Posterior cingulate gyrus (tissue), 11 donors: ENCODE data around the gene PDHB.
A peak's percentile ranks its signal among the peaks of the same experiment; 100 is the strongest.
"Not testable (repeated sequence)": the region's sequence is repeated elsewhere in the genome, so short reads cannot be mapped to it uniquely, and the experiment has no call there.

Experiments
- DNase-seq, 10 donors: peaks; one replicate each; pipeline versions ENCODE4 v3.0.0 to v3.0.0-alpha.2; 2020 to 2021; ENCODE audit warnings: mixed read lengths in 3 of 10
- intact Hi-C: fragments of 100-400 bp; cut with DNase I; formaldehyde crosslinking; loops from one replicate; pipeline ENCODE4 v1.15.1; 2023

The PDHB gene

DNA sequence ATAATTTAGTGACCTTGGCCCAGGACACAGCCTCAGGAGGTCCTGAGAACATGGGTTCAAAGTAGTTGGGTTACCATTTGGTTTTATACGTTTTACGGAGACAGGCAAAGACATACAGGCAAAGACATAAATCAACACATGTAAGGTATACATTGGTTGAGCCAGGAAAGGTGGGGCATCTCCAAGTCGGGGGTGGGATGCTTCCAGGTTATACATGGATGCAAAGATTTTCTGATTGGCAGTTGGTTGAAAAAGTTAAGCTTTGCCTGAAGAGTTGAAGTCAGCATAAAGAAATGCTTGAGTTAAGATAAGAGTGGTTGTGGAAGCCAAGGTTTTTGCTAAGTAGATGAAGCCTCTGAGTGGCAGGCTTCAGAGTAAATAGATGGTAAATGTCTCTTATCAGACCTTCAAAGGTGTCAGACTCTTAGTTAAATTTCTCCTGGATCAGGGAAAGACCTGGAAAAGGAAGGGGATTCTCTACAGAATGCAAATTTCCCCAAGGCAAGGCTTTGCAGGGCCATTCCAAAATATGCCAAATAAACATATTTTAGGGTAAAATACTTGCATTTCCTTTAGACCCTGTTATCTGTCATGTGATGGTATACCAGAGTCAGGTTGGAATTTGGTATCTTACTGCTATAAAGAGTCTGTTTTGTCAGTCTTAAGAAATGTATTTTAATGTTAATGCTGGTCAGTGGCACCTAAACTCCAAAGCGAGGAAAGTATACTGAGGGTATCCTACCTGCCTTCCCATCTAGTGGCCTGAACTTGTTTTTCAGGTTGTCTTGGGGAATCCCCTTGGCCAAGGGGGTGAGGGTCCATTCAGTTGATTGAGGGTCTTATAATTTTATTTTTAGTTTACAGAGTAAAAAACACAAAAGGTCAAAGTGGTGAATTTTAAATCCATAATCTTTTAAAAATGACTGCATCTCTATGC lies 8.2 kb upstream of the PDHB start:
- intact Hi-C loops: no loop called here
- no peak for DNase-seq

DNA sequence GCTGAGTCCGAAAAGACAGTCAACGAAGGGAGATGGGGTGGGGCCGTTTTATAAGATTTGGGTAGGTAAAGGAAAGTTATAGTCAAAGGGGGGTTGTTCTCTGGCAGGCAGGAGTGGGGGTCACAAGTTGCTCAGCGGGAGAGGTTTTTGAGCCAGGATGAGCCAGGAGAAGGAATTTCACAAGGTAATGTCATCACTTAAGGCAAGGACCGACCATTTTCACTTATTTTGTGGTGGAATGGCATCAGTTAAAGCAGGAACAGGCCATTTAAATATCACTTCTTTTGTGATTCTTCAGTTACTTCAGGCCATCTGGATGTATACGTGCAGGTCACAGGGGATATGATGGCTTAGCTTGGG lies 7.3 kb upstream of the PDHB start:
- intact Hi-C loops, DNase-seq: not testable (repeated sequence)

DNA sequence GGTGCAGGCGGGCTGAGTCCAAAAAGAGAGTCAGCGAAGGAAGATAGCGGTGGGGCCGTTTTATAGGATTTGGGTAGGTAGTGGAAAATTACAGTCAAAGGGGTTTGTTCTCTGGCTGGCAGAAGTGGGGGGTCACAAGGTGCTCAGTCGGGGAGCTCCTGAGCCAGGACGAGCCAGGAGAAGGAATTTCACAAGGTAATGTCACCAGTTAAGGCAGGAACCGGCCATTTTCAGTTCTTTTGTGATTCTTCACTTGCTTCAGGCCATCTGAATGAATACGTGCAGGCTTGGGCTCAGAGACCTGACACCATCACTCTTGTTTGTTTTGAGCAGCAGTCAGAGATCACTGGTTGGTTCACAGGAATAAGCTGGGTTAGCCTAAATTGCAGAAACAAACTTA lies 3.6 kb upstream of the PDHB start:
- DNase-seq, intact Hi-C loops: not testable (repeated sequence)

DNA sequence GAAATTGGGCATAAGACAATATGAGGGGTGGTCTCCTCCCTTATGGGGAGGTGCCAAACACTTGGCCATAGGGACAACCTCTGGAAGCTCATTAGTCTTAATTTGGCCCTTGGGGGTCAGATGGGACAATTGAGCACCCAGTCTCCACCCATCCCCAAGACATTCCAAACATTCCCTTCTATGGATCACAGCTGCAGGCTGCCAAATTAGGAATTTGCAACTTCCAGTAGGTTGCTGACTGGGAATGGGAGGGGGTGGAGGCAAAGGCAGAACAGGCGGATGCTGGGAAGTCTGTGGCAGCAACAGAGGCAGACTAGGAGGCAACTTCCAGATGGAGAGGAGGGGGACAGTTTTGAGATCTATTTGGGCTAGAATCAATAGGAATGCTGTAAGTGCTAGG lies 1.4 kb upstream of the PDHB start:
- intact Hi-C loops: loop anchor here (2.0 kb wide), 1 partner anchor 56 kb away; no protein-coding TSS in a partner anchor
- DNase-seq: no peak

DNA sequence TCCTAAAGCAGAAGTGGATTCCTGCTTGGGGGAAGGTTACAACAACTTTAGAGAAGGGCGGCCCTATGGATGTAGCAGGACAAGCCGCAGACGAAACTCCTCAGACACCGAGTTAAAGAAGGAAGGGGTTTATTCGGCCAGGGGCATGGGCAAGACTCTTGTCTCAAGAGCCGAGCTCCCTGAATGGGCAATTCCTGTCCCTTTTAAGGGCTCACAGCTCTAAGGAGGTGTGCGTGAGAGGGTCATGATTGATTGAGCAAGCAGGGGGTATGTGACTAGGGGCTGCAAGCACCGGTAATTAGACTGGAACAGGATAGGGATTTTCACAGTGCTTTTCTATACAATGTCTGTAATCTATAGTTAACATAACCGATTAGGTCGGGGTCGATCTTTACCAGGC lies 879 bp upstream of the PDHB start:
- intact Hi-C loops: loop anchor here (2.0 kb wide), 1 partner anchor 56 kb away; no protein-coding TSS in a partner anchor

DNA sequence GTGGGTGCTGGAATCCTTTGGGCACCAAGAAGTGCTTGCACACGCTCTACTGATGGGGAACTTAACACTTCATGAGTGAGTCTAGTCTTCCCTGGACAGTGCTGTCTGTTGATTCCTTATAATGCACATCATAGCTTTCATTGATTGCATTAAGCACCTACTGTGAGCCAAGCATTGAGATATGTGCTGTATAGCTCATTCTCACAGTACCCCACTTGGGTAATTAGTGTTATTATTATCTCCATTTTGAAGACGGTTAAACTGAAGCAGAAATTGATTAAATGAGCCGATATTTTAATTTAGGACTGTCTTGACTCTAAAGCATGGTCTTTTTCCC lies 504 bp upstream of the PDHB start:
- intact Hi-C loops: loop anchor here (2.0 kb wide), 1 partner anchor 57 kb away; no protein-coding TSS in a partner anchor
- no peak for DNase-seq

More for the DNA sequence above, 879 bp upstream of the PDHB start:
- no peak for DNase-seq

DNA sequence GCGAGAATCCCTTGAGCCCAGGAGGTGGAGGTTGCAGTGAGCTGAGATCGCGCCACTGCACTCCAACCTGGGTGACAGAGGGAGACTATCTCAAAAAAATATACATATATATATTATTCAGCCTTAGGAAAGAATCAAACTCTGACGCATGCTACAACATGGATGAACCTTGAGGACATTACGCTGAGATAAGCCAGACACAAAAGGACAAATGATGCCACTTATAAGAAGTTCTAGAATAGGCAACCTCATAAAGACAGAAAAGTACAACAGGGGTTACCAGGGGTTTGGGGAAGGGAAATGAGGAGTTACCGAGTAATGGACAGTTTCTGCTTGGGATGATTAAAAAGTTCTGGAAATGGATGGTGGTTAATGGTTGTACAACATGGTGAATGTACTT lies 727 bp downstream of the PDHB start:
- no peak for DNase-seq
- intact Hi-C loops: no loop called here

DNA sequence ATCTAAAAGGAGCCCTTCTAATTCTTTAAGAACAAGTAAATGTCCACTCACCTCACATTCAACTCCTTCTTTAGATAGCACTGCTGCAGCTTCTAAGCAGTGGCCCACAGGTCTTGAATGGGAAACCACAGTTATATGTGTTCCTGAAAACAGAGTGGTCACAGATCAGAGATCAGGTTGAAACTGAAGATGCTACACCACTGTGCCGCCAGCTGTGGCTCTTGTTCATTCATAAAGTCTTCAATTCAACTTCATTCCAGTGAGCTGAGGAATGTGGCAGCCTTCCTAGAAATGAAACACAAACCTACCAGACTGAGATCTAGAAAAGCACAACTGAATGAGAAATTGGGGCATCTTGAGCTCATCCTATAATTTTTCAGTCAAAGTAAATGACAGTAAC lies 4.0 kb downstream of the PDHB start:
- no peak for DNase-seq

DNA sequence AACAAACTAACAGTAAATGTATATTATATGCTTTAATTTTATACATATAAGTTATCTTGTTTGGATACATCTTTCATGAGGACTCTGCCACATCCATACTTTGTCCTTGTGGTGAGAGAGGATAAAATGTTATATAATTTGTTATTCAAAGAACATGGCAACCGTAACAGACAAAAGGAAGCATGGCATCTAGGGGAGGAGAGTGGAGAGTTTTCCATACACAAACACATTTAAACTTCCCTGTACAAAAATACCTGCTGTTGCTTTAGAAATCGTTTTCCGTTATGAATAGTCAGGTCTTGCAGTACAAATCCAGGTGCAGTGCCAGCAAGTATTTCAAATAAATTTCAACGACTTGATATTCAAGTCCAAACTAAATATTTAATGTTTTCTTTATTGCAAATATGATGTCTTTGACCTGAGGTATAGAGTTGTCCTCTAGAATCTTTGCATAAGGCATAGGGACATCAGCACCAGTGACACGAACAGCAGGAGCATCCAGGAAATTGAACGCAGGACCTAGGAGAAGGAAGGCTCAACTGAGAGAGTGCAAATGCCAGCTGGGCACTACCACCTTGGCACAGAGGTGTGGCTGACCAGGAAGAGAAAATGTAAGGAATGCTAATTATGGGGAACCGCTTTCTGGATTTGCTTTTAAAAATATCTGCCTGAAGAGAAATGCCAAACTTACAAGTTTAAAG lies 5.8 kb downstream of the PDHB start:
- DNase-seq: no peak
- intact Hi-C loops: no loop called here

More for the DNA sequence above, 4.0 kb downstream of the PDHB start:
- intact Hi-C loops: no loop called here

DNA sequence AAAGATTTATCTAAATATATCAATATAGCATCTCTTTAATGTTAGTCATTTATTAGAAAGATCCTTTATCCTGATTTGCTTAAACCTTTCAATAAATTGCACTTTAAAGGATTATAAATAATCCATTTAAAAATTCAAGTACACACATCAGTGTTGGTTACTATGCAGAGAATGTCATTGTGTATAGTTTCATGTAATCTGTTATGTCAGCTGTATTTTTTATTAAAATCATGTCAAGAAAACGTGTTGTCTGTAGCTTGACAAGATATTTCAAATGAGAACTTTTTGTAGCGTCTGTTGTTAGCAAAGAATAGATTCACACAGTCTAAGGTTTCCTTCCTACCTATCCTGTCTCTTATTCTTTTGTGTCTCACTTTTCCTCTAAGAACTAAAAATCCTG lies 7.8 kb downstream of the PDHB start:
- intact Hi-C loops: no loop called here
- no peak for DNase-seq

DNA sequence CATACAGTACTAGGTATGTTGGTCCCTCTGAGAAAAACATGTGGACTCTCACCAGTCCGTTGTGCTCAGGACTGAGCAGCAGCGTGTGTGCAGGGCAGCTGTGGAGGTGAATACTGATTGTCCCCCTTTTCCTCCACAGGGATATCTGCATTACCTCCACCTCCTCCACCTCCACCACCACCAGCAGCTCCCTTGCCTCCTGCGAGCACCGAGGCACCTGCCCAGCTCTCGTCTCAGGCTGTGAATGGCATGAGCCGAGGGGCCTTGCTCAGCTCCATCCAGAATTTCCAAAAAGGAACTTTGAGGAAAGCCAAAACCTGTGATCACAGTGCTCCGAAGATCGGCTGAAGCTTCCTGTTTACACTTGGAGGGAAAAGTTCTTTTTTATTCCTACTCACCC lies 9.0 kb downstream of the PDHB start:
- no peak for DNase-seq
- intact Hi-C loops: no loop called here

DNA sequence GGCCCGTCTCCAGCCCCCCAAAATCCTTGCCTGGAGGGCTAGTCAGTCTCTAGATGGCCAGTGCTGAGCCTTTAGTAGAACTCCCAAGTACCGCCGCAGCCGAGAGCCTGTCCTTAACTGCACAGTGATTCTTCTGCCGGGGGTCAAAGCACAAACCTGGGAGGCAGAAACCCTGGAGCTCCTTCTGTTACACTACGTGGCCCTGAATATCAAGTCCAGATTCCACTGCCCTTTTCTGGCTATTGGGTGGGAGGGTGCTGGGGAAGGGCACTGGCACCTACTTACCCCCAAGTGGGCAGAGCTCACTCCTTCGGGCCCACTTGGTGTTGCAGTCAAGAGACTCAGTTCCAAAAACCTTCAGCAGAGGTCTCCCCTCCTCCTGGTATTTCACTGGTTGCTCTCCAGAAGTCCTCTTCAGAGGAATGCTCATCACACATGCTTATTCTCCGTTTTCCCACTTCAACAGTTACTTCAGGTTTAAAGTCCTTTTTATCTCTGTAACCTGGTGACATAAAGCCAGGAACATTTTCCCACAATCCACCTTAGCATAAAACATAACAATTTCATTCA lies 10.8 kb downstream of the PDHB start:
- DNase-seq: peak in 1 of 10 donors; percentile 73
- intact Hi-C loops: no loop called here

DNA sequence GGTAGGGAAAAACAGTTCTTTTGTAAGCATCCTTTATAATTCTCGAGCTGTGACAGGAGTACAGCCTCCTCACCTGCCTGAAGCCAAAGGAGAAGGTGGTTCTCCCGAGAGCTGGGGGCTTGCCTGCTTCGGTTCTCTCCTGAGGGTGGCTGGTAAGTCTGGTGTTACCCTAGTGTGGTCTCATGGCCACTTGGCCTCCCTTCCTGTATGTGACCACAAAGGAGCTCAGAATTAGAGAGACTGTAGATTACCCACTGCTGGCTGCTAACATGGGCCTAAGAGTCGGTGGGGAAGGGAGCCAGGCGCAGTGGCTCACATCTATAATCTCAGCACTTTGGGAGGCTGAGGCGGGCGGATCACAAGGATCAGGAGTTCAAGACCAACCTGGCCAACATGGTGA lies 12.6 kb downstream of the PDHB start:
- intact Hi-C loops: no loop called here
- peak in 1 of 10 donors; percentile 28 for DNase-seq

DNA sequence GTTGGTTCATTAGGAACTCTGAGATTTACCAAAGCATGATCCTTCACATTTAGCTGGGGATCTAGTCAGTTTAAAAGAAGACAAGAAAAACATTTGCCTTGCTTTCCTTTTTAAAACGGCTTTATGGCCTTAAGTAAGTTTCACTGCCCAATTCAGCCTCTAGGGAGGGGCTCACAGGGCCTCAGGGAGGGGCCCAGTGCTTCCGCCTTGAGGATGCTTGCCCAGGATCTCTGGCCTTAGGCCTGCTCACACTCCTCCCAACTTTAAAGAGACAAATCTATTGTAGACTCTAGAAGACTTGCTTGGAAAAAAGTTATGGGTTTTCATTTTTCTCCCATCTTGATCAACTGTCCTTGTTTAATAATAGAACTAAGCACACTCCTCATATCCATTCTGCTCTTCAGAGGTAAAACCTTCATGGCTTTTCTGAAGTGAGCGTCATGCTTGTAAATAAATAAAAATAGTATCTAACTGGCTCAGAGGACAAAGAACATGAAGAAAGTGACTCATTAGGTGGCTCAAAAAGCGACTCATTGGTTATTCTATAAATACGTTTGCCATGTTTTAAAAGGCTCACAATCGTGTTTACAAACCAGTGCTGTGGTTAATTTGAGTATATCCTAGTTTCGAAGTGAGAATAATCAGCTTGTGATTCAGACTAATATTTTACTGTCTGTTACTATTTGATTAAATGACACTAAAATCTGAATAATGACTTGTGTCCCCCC lies 13.7 kb downstream of the PDHB start:
- DNase-seq: no peak
- intact Hi-C loops: loop anchor here (10.0 kb wide), 2 partner anchors 115 to 235 kb away; partner anchors contain the start of gene ACOX2

DNA sequence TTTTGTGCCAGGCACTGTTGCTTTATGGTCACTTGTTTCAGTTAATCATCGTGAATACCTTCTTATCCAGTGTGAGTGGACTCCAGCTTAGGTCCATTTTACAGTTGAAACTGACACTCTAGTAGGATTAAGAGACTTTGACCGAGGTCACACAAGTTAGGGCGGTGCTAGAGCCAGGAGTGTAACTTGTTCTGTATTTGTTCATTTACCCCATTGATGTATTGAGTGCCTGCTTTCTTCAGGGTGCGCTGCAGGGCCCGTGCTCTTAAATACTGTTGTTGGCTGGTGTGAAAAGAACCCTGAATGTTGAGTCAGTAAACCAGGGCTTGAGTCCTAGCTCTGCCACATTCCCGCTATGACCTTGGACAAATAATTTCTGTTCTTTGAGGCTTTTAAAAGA lies 15.4 kb downstream of the PDHB start:
- DNase-seq: no peak
- intact Hi-C loops: loop anchor here (10.0 kb wide), 2 partner anchors 117 to 233 kb away; partner anchors contain the start of gene ACOX2

DNA sequence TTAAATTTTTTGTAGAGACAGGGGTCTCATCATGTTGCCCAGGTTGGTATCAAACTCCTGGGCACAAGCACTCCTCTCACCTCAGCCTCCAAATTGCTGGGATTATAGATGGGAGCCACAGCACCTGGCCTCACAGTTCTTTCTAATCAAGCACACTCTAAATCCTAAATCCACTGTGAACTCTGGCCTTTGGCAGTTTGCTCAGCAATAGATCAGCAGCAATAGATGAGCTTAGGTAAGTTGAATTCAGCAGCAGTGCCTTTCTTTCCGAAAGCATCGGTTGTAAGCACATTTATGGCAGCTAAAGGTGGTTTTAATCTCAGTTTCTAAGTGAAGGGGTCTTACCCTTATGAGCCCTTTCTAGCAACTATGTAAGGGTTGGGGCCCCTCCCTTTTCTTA lies 16.6 kb downstream of the PDHB start:
- intact Hi-C loops: loop anchor here (10.0 kb wide), 2 partner anchors 118 to 232 kb away; partner anchors contain the start of gene ACOX2
- no peak for DNase-seq

DNA sequence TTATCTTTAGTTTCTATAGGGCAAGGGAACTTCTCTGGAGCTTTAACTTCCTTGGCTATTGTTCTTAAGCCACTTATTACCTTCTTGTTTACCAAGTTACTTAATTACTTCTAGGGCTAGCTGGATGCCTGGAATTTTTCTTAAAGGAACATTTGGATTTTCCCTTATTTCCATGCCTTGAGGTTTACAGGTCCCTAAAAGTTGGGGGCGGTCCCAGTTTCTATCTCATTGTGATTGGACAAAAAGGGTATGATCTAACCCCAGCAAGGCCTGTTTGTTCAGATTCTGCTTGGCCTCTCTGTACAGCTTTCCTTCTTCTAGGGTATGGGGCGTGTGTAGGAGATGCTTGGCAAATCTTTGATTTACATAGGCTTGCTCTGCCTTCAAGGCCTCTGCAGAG lies 17.4 kb downstream of the PDHB start:
- DNase-seq: no peak
- intact Hi-C loops: loop anchor here (10.0 kb wide), 2 partner anchors 119 to 231 kb away; partner anchors contain the start of gene ACOX2

DNA sequence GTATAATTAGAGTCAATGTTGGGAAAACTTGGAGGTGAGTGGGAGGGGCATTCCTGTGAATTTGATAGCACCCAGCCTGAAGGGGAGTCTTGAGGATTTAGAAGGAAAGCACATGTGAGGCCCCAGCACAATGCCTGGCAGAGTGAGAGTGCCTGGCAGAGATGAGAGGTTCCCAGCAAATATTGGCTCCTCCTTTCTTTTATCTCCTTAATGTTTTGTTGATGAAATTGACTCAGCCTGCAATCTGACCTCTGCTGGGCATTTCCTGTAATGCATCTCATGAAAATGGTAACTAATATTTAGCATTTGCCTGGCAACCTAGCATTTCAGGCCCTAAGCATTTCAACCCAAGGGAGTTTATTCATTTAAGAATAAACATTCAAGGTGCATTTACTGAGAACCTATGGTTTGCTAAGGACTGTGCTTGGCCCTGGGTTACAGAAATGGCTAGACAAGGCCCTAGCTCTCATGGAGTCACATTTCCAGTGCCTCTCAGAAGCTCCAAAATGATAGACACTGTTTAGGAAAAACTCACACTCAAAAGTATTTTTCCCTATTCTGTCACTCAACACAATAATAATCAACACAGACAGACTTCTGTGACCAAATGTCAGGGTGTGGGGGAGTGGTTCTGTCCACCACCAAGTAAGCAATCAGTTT lies 19.0 kb downstream of the PDHB start:
- intact Hi-C loops: loop anchor here (2.0 to 10.0 kb wide), 3 partner anchors 82 to 230 kb away; partner anchors contain the start of genes ACOX2 and PXK
- DNase-seq: peak in 3 of 10 donors; percentile 27 to 65 (median 38)
